Activated CD4-positive, alpha-beta T cell treated with anti-CD3 and anti-CD28 coated beads, Interleukin-2, amount 50 U/mL, for 1 hour (primary cell): Measurements from ENCODE around the gene HTR2C.
"Not testable (repeated sequence)": the region's sequence is repeated elsewhere in the genome, so short reads cannot be mapped to it uniquely, and the experiment has no call there.

Source experiments
- DNase-seq: peaks from one replicate; pipeline ENCODE4 v3.0.0-alpha.2; 2020

The HTR2C gene

DNA sequence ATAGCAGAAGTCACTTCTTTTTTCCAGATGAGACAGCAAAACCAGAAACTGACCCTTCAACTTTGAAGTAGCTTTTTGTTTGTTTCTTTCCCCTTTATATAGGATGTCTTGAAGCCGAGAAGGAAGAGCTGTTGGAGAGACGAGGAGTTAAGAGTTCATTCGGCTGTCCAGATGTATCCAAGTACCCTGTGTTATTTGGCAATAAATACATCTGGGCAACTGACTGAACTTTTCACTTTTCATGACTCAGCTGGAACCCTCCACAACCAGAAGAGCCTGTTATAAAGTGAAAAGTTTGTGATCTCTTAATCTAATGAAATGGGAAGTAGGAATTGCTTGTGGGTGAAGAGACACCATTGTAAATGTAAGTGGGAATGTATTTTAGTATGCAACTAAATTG, 131.2 kb downstream of the HTR2C start:
- DNase-seq, result no peak

DNA sequence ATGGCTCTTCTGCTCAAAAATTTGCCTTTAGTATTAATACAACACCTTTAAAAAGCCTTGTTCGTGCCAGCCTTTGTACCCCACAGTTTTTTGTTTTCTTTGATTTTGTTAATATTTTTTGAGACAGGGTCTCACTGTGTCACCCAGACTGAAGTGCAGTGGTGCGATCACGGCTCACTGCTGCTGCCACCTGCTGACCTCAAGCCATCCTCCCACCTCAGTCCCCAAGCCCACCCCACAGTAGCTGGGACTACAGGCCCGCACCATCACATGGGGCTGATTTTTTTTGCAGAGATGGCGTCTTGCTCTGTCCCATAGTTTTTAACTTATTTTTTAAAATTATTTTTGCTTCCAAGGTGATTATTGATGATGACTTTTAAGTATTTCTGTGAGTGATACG, 134.0 kb downstream of the HTR2C start:
- no peak for DNase-seq

DNA sequence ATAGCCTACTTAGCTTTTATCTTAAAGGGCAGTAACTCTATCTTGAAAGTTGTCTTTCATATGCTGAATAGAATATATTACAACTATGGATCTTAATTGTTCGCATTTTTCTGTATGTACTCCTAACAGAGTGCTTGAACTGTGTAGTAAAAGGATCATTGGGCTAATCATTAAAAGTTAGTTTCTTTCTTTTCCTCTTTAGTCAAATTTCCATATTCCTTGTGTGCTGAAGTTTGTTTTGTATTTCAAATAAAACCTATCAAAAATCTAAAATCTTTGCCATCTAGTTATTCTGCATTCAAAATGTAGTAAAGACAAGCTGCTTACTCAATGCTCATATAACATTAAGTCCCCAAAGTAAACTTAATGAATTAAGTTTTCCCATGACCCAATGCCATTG, 182.7 kb downstream of the HTR2C start:
- no peak for DNase-seq

- DNase-seq, result no peak
Observed at GRCh38 chrX:114774691-114775090, 190.8 kb downstream of the HTR2C start.

DNA sequence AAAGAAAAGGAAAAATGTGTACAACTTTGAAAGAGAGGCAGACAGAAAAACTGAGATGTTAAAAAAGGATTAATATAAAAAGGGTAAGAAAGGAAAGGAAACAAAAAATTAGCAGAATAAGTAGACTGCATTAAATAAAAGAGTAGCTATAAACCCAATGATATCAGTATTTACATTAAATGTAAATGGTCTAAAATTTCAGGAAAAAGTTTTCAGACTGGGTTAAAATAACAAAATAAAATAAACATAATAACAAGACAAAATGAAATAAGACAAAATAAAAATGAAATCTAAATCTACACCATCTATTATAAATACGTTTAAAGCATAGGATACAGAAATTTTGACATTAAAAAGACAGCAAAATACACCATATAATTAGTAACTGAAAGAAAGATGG, 199.0 kb downstream of the HTR2C start:
- no peak for DNase-seq

DNA sequence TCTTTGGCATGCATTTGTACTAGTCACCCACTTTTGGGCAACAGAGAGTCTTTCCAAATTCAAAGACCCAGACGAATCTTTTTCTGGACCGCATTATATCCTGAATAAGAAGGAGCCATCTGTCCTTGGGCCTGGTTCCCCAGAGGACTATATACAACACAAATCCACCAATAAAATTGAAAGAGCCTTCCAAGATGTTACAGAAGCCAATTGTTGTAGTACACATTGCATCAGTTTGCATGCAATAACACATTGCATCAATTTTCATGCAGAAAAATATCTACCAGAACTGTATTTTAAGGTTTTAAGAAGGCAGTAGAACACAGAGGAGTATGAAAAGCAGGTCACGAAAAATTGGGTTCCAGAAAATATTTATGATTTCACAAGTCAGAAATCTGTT, 203.2 kb downstream of the HTR2C start:
- DNase-seq, result no peak

GRCh38 chrX:114797494-114797893, 213.6 kb downstream of the HTR2C start:
- DNase-seq, result no peak

DNA sequence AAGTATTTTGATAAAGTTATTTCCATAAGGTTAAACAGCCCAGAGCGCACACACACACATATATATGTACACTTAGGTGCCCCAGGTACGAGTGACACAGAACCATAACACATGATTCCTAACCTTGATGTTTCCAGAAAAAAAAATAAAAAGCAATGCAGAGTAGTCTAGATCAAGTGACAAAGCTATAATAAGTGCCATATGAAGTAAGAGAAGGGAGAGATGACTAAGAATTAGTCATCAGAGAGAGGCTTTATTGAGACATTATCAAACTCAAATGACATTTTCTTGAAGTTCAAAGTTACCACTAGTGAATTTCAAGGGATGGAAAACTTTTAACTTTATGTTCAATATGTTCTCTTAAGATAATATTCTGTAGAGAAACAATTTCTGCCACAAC, 215.0 kb downstream of the HTR2C start:
- DNase-seq, result no peak

DNA sequence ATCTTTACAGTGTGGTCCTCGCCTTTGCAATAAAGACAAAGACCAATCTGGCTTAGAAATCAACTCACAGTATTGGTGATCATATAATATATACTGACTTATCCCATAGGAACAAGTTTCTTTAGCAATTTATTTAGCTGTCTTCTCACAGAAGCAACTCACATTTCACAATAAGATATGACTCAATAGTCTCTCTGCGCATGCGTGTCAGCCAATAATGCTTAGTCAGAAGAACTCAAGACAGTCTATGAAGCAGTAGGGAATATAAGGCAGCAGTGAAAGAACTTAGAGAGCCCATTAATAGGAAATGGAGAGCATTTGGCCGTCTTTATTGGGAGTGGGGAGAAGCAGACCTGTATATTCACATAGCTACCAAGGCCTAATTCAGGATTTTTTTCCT, 216.8 kb downstream of the HTR2C start:
- no peak for DNase-seq

DNA sequence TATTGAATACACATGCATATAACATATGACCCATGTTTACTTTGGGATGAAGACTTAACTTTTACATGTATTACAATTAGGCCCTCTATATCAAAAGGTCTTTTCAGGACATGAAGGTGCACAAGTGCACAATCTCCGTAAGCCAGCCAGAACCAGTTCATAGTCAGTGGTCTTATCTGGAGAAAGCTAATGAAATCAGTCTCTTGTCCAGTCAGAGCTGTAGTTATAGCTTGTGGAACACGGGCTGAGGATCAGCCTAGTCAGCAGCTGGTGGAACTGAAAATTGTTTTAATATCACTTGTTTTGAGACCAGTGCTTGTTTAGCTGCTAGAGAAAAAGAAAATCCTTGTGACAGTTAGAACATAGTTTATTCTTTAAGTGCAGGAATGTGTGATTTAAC, 235.6 kb downstream of the HTR2C start:
- DNase-seq, result no peak

DNA sequence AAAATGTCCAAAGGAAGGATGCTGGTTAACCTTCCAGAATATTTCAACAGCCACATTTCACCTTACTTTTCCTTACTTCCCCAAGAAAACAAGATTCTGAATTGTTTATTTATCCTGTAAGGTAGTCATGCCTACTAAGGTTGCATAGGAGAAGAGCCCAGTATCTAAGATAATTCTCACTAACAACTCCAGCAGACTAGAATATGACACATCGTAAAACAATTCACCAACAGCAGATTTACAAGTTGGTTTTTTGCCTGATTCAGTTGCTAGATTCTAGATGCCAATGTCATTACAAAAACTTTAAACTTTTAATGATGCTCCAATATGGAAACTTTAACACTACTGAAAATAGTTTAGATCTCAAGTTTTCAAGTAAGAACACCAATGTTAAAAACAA, 257.2 kb downstream of the HTR2C start:
- DNase-seq, result no peak

DNA sequence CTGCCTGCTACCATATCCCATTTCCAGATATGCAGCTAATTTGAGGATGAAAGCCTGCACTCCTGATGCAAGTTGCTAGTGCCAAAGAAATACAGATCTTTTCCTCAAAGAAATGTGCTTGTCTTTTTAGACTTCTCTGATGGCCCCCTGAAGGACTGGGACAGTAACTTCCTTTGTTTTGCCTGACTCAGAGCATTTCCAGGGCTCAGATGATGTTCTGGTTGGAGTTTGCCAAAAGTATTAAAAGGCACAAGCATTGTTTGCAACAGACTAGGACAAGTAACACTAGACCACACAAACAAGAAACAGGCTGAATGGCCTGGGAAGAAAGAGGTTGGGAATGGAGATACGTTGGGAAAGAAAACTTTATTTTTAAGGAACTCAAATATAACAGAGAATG, 258.3 kb downstream of the HTR2C start:
- no peak for DNase-seq

DNA sequence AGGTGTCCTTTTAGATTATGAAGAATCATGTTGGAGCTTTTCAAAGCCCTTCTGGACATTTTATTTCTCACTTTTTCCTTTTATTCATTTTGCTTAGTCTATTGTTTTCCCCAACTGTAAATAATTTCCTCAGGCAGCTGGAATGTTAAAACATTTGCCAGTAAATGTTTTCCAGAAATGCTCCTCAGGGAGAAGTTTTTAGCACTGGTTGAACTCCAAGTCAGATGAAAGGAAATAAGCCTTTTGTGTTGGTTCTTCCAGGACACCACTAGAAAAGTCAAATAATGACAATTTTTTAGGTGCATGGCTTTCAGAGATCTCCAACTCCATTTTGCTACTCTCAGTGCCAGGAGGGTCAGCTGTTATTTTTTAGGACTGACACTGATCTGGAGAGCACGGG, 305.6 kb downstream of the HTR2C start:
- no peak for DNase-seq

DNA sequence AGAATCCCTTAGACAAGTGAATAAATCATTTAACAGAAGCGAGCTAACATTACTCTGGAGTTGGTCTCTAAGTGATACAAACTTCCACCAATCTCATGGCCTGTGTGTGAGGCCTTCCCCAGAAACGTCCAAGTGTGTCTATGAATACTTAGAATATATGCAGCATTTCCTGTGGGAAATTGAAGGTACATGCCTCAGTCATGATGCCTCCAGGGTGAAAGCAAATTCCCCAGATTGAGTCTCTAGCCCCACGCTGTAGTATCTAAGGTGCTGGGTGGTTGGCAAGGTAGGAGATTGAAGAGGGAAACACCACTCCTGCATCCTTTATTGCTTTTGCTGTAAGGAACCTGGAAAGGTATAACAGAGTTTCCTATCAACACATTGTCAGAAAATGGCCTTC, 319.7 kb downstream of the HTR2C start:
- DNase-seq, result no peak

- DNase-seq, result no peak
Observed at GRCh38 chrX:114905251-114905650, 321.4 kb downstream of the HTR2C start.

DNA sequence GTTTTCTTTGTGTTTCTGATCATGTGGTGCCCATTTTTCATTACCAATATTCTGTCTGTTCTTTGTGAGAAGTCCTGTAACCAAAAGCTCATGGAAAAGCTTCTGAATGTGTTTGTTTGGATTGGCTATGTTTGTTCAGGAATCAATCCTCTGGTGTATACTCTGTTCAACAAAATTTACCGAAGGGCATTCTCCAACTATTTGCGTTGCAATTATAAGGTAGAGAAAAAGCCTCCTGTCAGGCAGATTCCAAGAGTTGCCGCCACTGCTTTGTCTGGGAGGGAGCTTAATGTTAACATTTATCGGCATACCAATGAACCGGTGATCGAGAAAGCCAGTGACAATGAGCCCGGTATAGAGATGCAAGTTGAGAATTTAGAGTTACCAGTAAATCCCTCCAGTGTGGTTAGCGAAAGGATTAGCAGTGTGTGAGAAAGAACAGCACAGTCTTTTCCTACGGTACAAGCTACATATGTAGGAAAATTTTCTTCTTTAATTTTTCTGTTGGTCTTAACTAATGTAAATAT, 323.2 kb downstream of the HTR2C start:
- DNase-seq, result no peak

DNA sequence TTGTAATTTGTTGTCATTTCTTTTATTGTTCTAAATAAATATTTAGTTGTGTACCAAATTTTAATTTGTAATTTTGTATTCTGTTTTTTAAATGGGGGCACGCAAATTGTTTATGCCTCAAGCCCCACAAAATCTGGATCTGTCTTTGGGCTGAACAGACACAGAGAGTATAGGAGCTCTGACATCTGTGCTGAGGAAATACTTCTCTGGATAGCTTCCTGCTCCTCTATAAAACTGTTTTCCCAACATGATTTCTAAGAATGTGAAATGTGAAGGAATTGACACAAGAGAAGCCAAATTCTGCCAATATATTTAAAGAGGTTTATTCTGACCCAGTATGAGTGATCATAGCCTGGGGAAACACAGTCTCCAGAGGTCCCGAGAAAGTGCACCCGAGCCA, 340.5 kb downstream of the HTR2C start:
- no peak for DNase-seq

DNA sequence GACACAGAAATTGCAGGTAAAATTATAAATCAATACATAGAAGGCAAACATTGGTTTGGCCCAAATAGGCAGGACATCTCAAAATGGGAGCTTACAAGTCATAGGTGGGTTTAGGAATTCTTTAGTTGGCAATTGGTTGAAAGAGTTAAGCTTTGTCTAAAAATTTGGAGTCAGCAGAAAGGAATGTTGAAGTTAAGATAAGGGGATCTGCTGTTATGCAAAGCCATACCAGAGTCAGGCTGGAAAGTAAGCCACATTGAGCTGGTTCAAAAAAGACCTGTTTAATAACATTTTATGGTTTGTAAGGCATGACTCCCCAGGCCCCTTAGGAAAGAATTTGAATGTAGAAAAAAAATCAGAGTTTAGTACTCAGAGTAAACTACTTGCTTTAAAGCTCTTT, 341.0 kb downstream of the HTR2C start:
- no peak for DNase-seq

- no peak for DNase-seq
Observed at GRCh38 chrX:114930227-114930626, 346.3 kb downstream of the HTR2C start.

DNA sequence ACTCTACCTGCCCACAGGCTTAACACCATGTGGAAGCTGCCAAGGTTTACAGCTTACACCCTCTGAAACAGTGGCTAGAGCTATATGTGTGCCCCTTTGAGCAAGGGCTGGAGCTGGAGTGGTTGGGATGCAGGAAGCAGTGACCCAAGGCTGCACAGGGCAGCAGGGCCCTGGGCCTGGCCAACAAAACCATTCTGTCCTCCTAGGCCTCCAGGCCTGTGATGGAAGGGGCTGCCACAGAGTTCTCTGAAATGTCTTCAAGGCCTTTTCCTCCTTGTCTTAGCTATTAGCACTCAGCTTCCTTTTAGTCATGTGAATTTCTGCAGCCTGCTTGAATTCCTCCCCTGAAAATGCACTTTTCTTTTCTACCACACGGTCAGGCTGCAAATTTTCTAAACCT, 348.7 kb downstream of the HTR2C start:
- DNase-seq, result no peak

DNA sequence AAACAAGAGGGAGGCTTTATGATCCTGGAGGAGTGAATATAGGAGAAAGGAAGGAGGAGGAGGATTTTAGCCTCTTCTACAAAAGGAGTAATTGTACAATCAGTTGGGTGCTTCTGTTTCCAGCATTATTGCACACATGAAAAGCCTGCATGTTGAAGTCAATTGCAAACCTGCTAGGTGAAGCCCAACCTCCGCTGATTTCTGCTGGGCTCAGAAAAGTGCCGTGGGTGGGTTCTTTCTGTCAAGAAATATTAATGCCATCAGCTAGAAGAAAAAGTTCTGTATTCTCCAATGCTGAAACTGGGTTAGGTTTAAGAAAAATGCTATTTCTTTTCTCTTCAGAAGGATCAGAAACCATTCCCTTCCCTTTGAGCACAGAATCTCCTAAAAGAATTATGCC, 349.4 kb downstream of the HTR2C start:
- not testable (repeated sequence) for DNase-seq

DNA sequence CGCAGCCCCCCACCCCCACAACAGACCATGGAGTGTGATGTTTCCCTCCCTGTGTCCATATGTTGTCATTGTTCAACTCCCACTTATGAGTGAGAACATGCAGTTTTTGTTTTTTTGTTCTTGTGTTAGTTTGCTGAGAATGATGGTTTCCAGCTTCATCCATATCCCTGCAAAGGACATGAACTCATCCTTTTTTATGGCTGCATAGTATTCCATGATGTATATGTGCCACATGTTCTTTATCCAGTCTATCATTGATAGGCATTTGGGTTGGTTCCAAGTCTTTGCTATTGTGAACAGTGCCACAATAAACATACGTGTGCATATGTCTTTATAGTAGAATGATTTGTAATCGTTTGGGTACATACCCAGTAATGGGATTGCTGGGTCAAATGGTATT, 353.2 kb downstream of the HTR2C start:
- DNase-seq, result not testable (repeated sequence)

GRCh38 chrX:114952696-114953095, 368.8 kb downstream of the HTR2C start:
- DNase-seq, result no peak
